Activated naive CD8-positive, alpha-beta T cell treated with anti-CD3 and anti-CD28 coated beads, Interleukin-2, amount 50 U/mL, for 24 hours (primary cell): ENCODE results near the gene DAAM1.

Experiments
- ATAC-seq: fragments of 150-1000 bp; cut with Tn5 transposase; one replicate; pipeline ENCODE4 v1.10.0; 2021
- DNase-seq: peaks from one replicate; pipeline ENCODE4 v3.0.0; 2021
- H3K27ac Mint-ChIP-seq: one replicate; pipeline ENCODE4 v1.8.0; 2021; ENCODE audit warnings: mild to moderate bottlenecking, mixed read lengths
- H3K27me3 Mint-ChIP-seq: one replicate; pipeline ENCODE4 v1.8.0; 2021; ENCODE audit warnings: mixed read lengths
- H3K36me3 Mint-ChIP-seq: one replicate; pipeline ENCODE4 v1.8.0; 2021; ENCODE audit warnings: low read depth, mixed read lengths
- H3K4me1 Mint-ChIP-seq: one replicate; pipeline ENCODE4 v1.8.0; 2021; ENCODE audit warnings: mixed read lengths
- H3K4me3 Mint-ChIP-seq: one replicate; pipeline ENCODE4 v1.8.0; 2021; ENCODE audit warnings: mild to moderate bottlenecking, moderate library complexity, mixed read lengths
- H3K9me3 Mint-ChIP-seq: one replicate; pipeline ENCODE4 v1.8.0; 2021; ENCODE audit warnings: mixed read lengths

Gene DAAM1

DNA sequence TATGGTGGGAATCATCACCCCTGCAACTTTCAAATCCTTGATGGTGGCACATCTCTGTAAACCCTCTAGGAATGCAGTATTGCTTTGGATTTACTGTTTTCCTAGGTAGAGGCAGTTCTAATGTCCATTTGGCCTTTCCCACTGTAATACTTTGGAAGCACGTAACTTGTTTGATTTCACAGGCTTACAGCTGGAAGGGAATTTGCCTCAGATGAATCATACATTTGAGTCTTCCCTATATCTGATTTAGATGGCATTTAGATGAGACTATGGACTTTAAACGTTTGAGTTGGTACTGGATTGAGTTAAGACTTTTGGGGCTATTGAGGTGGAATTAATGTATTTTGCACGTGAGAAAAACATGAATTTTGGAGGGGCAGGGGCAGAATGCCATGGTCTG lies 35.9 kb downstream of the DAAM1 start:
- H3K9me3 Mint-ChIP-seq, result no peaks in the 10 kb centered on the region
- no peak for DNase-seq
- H3K27ac Mint-ChIP-seq, result no peak overlapping the region
- no peaks in the 10 kb centered on the region for H3K27me3 Mint-ChIP-seq
- H3K36me3 Mint-ChIP-seq, result no peaks in the 10 kb centered on the region
- no peak overlapping the region for H3K4me3 Mint-ChIP-seq
- no peak for ATAC-seq
- H3K4me1 Mint-ChIP-seq, result peaks cover 9% of the 10 kb centered on the region

DNA sequence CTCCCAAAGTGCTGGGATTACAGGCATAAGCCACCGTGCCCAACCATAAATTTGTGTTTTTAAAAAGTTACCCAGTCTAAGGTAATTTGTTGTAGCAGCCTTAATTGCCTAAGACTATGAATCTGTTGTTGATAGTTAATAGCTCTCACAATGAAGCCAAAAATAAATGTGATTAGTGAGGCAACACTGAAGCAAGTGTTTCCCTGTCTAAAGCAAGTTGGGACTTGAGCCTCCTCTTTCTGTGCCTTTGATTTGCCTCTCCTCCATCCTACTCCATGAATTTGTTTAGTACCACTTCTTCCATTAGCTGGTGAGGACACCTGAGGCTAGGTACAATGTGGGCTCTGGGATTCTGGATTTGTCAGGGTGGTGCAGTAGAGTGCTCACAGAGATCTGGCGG lies 36.8 kb downstream of the DAAM1 start:
- DNase-seq, result no peak

GRCh38 chr14:59228421-59228820 lies 40.0 kb downstream of the DAAM1 start:
- H3K36me3 Mint-ChIP-seq, result no peaks in the 10 kb centered on the region
- peaks cover 18% of the 10 kb centered on the region for H3K4me1 Mint-ChIP-seq
- H3K9me3 Mint-ChIP-seq, result no peaks in the 10 kb centered on the region
- no peak for ATAC-seq
- H3K27me3 Mint-ChIP-seq, result no peaks in the 10 kb centered on the region
- no peak overlapping the region for H3K27ac Mint-ChIP-seq
- H3K4me3 Mint-ChIP-seq, result no peak overlapping the region
- DNase-seq, result no peak

More for the DNA sequence above, 36.8 kb downstream of the DAAM1 start:
- H3K36me3 Mint-ChIP-seq, result no peaks in the 10 kb centered on the region
- peaks cover 18% of the 10 kb centered on the region for H3K4me1 Mint-ChIP-seq
- H3K4me3 Mint-ChIP-seq, result no peak overlapping the region
- no peaks in the 10 kb centered on the region for H3K9me3 Mint-ChIP-seq
- no peaks in the 10 kb centered on the region for H3K27me3 Mint-ChIP-seq
- no peak for ATAC-seq
- no peak overlapping the region for H3K27ac Mint-ChIP-seq

- no peak for DNase-seq
- Mint-ChIP-seq H3K27ac (no peak overlapping the region), H3K36me3 (no peaks in the 10 kb centered on the region), H3K4me3 (no peak overlapping the region), H3K4me1 (peaks cover 18% of the 10 kb centered on the region), H3K27me3 (no peaks in the 10 kb centered on the region), H3K9me3 (no peaks in the 10 kb centered on the region)
- ATAC-seq, result no peak
Measured at GRCh38 chr14:59229653-59230406, 41.4 kb downstream of the DAAM1 start.

- no peak for DNase-seq
- Mint-ChIP-seq H3K36me3 (no peaks in the 10 kb centered on the region), H3K27me3 (no peaks in the 10 kb centered on the region), H3K4me3 (no peak overlapping the region), H3K27ac (no peak overlapping the region), H3K9me3 (no peaks in the 10 kb centered on the region), H3K4me1 (peaks cover 2% of the 10 kb centered on the region)
- no peak for ATAC-seq
Measured at GRCh38 chr14:59236195-59236594, 47.7 kb downstream of the DAAM1 start.

GRCh38 chr14:59238216-59238615 lies 49.7 kb downstream of the DAAM1 start:
- no peaks in the 10 kb centered on the region for H3K36me3 Mint-ChIP-seq
- H3K4me3 Mint-ChIP-seq, result no peak overlapping the region
- no peak overlapping the region for H3K27ac Mint-ChIP-seq
- DNase-seq, result no peak
- peaks cover 2% of the 10 kb centered on the region for H3K4me1 Mint-ChIP-seq
- no peaks in the 10 kb centered on the region for H3K27me3 Mint-ChIP-seq
- ATAC-seq, result no peak
- H3K9me3 Mint-ChIP-seq, result no peaks in the 10 kb centered on the region

DNA sequence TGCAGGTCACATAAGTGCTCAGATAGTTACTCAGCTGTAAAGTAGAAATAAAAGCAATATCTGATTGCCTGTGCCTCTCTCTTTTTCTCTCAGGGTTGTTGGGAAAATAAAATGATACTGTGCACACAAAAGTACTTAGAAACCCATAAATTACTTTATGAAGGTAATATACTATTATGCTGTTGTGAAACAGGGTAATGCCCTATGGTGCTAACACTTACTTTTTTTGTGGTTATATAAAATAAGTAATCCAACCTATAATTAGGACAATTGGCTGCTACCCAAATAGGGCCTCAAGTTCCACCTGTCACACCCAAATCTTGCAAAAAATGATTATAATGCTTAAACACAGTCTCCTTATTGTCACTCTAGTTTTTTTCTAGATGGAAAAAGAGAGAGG lies 50.6 kb downstream of the DAAM1 start:
- Mint-ChIP-seq H3K4me3 (no peak overlapping the region), H3K9me3 (no peaks in the 10 kb centered on the region), H3K4me1 (peaks cover 2% of the 10 kb centered on the region), H3K36me3 (no peaks in the 10 kb centered on the region), H3K27me3 (no peaks in the 10 kb centered on the region), H3K27ac (no peak overlapping the region)
- ATAC-seq, result no peak
- no peak for DNase-seq

DNA sequence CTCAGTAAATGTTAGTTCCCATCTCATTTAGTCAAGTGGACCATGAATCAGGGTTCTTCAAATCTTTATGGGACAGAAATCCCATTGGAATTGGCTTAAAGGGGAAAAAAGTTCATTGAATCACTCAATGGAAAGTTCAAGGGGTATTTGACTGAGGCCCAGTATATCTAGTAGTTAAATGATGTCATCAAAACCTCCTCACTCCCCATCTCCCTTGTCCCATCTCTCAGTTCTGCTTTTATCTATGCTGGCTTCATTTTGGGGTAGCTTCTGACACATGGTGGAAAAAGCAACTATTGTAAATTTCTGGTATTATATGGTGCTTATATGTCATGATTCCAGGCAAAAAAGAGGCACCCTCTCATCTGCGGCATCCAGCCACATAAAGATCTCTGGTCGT lies 51.9 kb downstream of the DAAM1 start:
- no peaks in the 10 kb centered on the region for H3K9me3 Mint-ChIP-seq
- no peaks in the 10 kb centered on the region for H3K27me3 Mint-ChIP-seq
- peaks cover 12% of the 10 kb centered on the region for H3K4me1 Mint-ChIP-seq
- H3K36me3 Mint-ChIP-seq, result no peaks in the 10 kb centered on the region
- H3K27ac Mint-ChIP-seq, result no peak overlapping the region
- no peak overlapping the region for H3K4me3 Mint-ChIP-seq
- ATAC-seq (no peak), DNase-seq (no peak)

- Mint-ChIP-seq H3K4me3 (no peak overlapping the region), H3K27ac (no peak overlapping the region), H3K27me3 (no peaks in the 10 kb centered on the region), H3K4me1 (peaks cover 17% of the 10 kb centered on the region), H3K9me3 (no peaks in the 10 kb centered on the region), H3K36me3 (no peaks in the 10 kb centered on the region)
- ATAC-seq (no peak), DNase-seq (no peak)
Measured at GRCh38 chr14:59241121-59241520, 52.7 kb downstream of the DAAM1 start.

DNA sequence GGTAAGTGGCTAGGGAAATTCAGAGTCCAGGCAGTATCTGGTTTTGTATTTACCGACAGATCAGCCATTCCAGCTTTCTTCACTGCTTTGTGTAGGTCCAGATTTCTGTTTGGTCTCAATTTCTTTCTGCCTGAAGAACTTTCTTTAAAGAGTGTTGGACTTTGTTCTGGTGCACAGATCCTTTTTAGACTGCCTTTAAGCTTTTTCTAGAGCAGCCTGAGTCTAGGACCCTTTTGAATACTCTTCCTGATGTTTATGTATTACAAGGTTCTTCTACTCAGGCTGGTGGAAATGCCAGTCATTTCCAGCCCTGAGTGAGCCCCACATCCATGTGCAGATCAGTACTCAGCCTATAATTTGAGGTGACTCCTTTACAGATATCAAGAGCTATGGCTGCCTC lies 54.7 kb downstream of the DAAM1 start:
- no peaks in the 10 kb centered on the region for H3K27me3 Mint-ChIP-seq
- no peak overlapping the region for H3K27ac Mint-ChIP-seq
- H3K9me3 Mint-ChIP-seq, result no peaks in the 10 kb centered on the region
- DNase-seq (no peak), ATAC-seq (no peak)
- H3K4me1 Mint-ChIP-seq, result peaks cover 23% of the 10 kb centered on the region
- H3K36me3 Mint-ChIP-seq, result no peaks in the 10 kb centered on the region
- no peak overlapping the region for H3K4me3 Mint-ChIP-seq

DNA sequence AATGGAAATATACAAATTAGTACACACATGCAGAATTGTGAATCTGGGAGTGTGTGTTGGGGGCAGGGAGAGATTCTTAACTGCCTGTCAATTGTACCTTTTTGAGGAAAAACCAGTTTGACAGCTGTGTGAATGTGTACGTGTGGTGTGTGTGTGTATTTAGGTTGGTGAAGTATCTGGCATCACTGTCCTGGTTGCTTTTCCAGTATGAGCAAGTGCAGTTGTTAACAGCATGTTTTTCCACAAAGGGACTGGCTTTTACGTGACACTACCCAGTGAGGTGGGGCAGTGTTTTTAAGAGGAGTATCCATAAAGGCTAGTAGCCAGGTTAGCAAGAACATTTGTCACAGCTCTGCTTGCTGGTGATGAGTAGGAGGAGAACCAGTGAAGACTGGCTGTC lies 56.1 kb downstream of the DAAM1 start:
- DNase-seq, result no peak
- no peak overlapping the region for H3K27ac Mint-ChIP-seq
- no peak overlapping the region for H3K4me3 Mint-ChIP-seq
- H3K9me3 Mint-ChIP-seq, result no peaks in the 10 kb centered on the region
- H3K36me3 Mint-ChIP-seq, result no peaks in the 10 kb centered on the region
- H3K27me3 Mint-ChIP-seq, result no peaks in the 10 kb centered on the region
- ATAC-seq, result no peak
- peaks cover 23% of the 10 kb centered on the region for H3K4me1 Mint-ChIP-seq

DNA sequence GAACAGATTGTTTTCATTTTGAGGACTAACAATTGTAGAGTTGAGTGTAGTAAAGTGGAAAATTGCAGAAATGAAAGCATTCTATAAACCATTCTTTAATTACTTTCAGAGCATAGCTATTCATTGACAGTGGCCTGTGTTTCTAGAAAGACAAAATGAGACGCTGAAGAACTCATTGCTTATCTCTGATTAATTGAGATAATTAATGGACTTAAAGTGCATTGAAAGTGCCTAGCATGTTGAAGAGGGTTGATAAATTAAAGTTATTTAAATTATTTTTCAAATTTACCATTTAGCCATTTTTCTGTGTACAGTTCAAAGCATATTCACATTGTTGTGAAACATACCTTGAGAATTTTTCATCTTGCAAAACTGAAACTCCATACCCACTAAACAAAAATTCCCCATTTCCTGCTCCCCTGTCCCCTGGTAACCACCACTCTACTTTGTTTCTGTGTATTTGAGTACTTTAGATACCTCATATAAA lies 57.4 kb downstream of the DAAM1 start:
- Mint-ChIP-seq H3K36me3 (no peaks in the 10 kb centered on the region), H3K4me3 (no peak overlapping the region), H3K27me3 (no peaks in the 10 kb centered on the region), H3K9me3 (no peaks in the 10 kb centered on the region), H3K4me1 (peaks cover 21% of the 10 kb centered on the region), H3K27ac (peak overlapping the region; percentile 47)
- DNase-seq, result no peak
- ATAC-seq, result peak; percentile 46

DNA sequence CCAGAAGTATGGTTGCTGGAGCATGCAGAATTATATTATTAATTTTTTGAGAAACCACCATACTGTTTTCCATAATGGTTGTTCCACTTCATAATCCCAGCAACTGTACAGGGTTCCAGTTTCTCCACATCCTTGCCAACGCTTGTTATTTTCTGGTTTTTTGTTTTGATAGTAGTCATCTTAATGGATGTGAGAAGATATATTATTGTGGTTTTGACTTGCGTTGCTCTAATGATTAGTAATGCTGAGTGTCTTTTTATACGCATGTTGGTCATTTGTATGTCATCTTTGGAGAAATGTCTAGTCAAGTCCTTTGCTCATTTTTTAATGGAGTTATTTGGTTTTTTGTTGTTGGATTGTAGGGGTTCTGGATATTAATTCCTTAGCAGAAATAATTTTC lies 58.1 kb downstream of the DAAM1 start:
- ATAC-seq, result no peak
- Mint-ChIP-seq H3K9me3 (no peaks in the 10 kb centered on the region), H3K4me1 (peaks cover 21% of the 10 kb centered on the region), H3K27me3 (no peaks in the 10 kb centered on the region), H3K27ac (no peak overlapping the region), H3K36me3 (no peaks in the 10 kb centered on the region), H3K4me3 (no peak overlapping the region)
- DNase-seq, result no peak

GRCh38 chr14:59247801-59248584 lies 59.5 kb downstream of the DAAM1 start:
- DNase-seq, result no peak
- Mint-ChIP-seq H3K4me1 (peaks cover 21% of the 10 kb centered on the region), H3K27me3 (no peaks in the 10 kb centered on the region), H3K4me3 (no peak overlapping the region), H3K36me3 (no peaks in the 10 kb centered on the region), H3K27ac (no peak overlapping the region), H3K9me3 (no peaks in the 10 kb centered on the region)
- no peak for ATAC-seq

DNA sequence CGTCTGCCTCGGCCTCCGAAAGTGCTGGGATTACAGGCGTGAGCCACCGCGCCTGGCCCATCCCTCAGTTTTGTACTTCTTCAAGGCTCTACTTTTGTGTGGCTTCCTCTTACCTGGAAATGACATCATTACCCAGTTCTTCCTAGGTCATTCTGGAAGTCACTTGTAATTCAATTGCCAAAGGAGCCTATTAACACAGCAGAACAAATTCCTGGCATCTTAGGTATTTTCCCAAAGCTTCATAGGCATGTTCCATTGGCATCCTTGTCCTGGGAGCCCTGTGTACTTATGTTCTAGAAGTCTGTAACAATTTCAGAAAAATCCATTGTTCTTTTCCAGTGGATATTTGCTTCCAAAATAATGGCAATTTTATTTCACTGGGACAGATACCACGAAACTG lies 60.6 kb downstream of the DAAM1 start:
- H3K36me3 Mint-ChIP-seq, result no peaks in the 10 kb centered on the region
- no peaks in the 10 kb centered on the region for H3K27me3 Mint-ChIP-seq
- no peaks in the 10 kb centered on the region for H3K9me3 Mint-ChIP-seq
- no peak overlapping the region for H3K27ac Mint-ChIP-seq
- no peak overlapping the region for H3K4me3 Mint-ChIP-seq
- peaks cover 21% of the 10 kb centered on the region for H3K4me1 Mint-ChIP-seq
- no peak for DNase-seq
- ATAC-seq, result no peak
